H1 (cell line): ENCODE data around the gene MYO9A. TPM values are rescaled to one million over a fixed set of nuclear protein-coding genes. Genes with fewer than 3 reads are reported as not detected.

Experiments used
- CTCF ChIA-PET: fragments of 300-600 bp; sonication (Branson Sonifier 250); formaldehyde crosslinking; loops from one replicate; lab custom pipeline; 2021; ENCODE audit not compliant: partially characterized antibody; lab: Charles Lee
- POLR2A ChIA-PET: fragments of 300-600 bp; sonication (Branson Sonifier 250); formaldehyde crosslinking; loops from one replicate; lab custom pipeline; 2021; ENCODE audit warnings: inconsistent platforms; ENCODE audit not compliant: partially characterized antibody; lab: Charles Lee
- DNase-seq, 2 experiments: peaks; one replicate each; pipeline versions ENCODE4 v3.0.0 to v3.0.0-alpha.2; 2010 to 2022; ENCODE audit warnings: low spot score in 2 of 2, low read depth in 1 of 2, mixed read lengths in 1 of 2
- FAIRE-seq: peaks from 2 replicates; lab custom pipeline; 2011; peaks lifted over from hg19 to GRCh38; lab: Jason Lieb, UNC
- H2AFZ ChIP-seq: 2 replicates; pipeline ENCODE4 v1.8.1; 2012; ENCODE audit warnings: low read length, inconsistent platforms
- H2AK5ac ChIP-seq: 2 replicates; pipeline ENCODE4 v1.6.1; 2013; ENCODE audit warnings: low read depth, low read length
- H2BK120ac ChIP-seq: replicated peaks from 2 replicates; pipeline ENCODE3; 2013; ENCODE audit warnings: low read depth, low read length, inconsistent platforms
- H2BK12ac ChIP-seq: 2 replicates; pipeline ENCODE4 v1.6.1; 2013; ENCODE audit warnings: low read depth, low read length
- H2BK15ac ChIP-seq: 2 replicates; pipeline ENCODE4 v1.6.1; 2013; ENCODE audit warnings: low read length
- H2BK20ac ChIP-seq: 2 replicates; pipeline ENCODE4 v1.6.1; 2013; ENCODE audit warnings: low read length
- H2BK5ac ChIP-seq: 2 replicates; pipeline ENCODE4 v1.6.1; 2013; ENCODE audit warnings: low read depth, low read length
- H3K14ac ChIP-seq: 2 replicates; pipeline ENCODE4 v1.6.1; 2013; ENCODE audit warnings: inconsistent platforms; ENCODE audit not compliant: insufficient read length
- H3K18ac ChIP-seq: 2 replicates; pipeline ENCODE4 v1.6.1; 2013; ENCODE audit warnings: low read length; ENCODE audit errors: extremely low read depth
- H3K23ac ChIP-seq: 2 replicates; pipeline ENCODE4 v1.6.1; 2013; ENCODE audit warnings: inconsistent platforms; ENCODE audit not compliant: insufficient read length
- H3K23me2 ChIP-seq: 2 replicates; pipeline ENCODE4 v1.6.1; 2013; ENCODE audit warnings: low read depth, low read length
- H3K27ac ChIP-seq: 2 replicates; pipeline ENCODE4 v1.6.1; 2011; ENCODE audit warnings: low read depth, low read length, inconsistent platforms
- H3K27me3 ChIP-seq, 4 experiments: replicated peaks in 1 of 4; 1 replicate in 1 of 4; 2 replicates in 3 of 4; pipeline versions ENCODE4 v1.6.1 to v1.8.1; 2011 to 2013; ENCODE audit warnings: low read length in 3 of 4, mild to moderate bottlenecking in 3 of 4, inconsistent platforms in 2 of 4, mixed read lengths in 2 of 4, moderate library complexity in 1 of 4; ENCODE audit not compliant: control insufficient read depth in 3 of 4, insufficient read depth in 3 of 4; ENCODE audit errors: extremely low read depth in 1 of 4
- H3K36me3 ChIP-seq, 4 experiments: 2 replicates each; pipeline versions ENCODE4 v1.6.1 to v1.8.1; 2011 to 2013; ENCODE audit warnings: mild to moderate bottlenecking in 4 of 4, low read length in 3 of 4, moderate library complexity in 2 of 4, control low read depth in 1 of 4, inconsistent platforms in 1 of 4; ENCODE audit not compliant: insufficient read depth in 4 of 4, control insufficient read depth in 2 of 4
- H3K4ac ChIP-seq: replicated peaks from 2 replicates; pipeline ENCODE3; 2013; ENCODE audit warnings: low read length, low read depth, mixed read lengths, inconsistent platforms; ENCODE audit not compliant: insufficient read length
- H3K4me1 ChIP-seq, 4 experiments: replicated peaks in 1 of 4; 1 replicate in 1 of 4; 2 replicates in 3 of 4; pipeline versions ENCODE4 v1.6.1 to v1.8.1; 2011 to 2013; ENCODE audit warnings: low read length in 3 of 4, inconsistent platforms in 2 of 4, mixed read lengths in 1 of 4; ENCODE audit not compliant: insufficient read depth in 4 of 4, control insufficient read depth in 3 of 4
- H3K4me2 ChIP-seq, 2 experiments: 2 replicates each; pipeline versions ENCODE4 v1.6.1 to v1.8.1; 2011 to 2013; ENCODE audit warnings: low read depth in 2 of 2, low read length in 2 of 2, control low read depth in 1 of 2, inconsistent platforms in 1 of 2, mild to moderate bottlenecking in 1 of 2; ENCODE audit not compliant: insufficient read depth in 1 of 2
- H3K4me3 ChIP-seq, 4 experiments: fragments of 200-600, 300-600 bp in 1 of 4; sonication (generic), shearing (Covaris generic), sonication (Bioruptor Twin) in 1 of 4; 2 replicates each; pipeline versions ENCODE4 v1.5.1 to v1.8.1; 2011 to 2016; ENCODE audit warnings: low read length in 4 of 4, low read depth in 3 of 4, control low read depth in 2 of 4, inconsistent platforms in 2 of 4, mild to moderate bottlenecking in 2 of 4, mixed read lengths in 1 of 4, moderate library complexity in 1 of 4; ENCODE audit not compliant: insufficient read depth in 2 of 4; ENCODE audit errors: extremely low read depth in 1 of 4
- H3K56ac ChIP-seq: replicated peaks from 2 replicates; pipeline ENCODE3; 2013; ENCODE audit warnings: low read depth, mild to moderate bottlenecking, mixed read lengths, low read length, inconsistent platforms; ENCODE audit not compliant: insufficient read length
- H3K79me1 ChIP-seq: 2 replicates; pipeline ENCODE4 v1.6.1; 2013; ENCODE audit warnings: low read depth, low read length, control low read depth
- H3K79me2 ChIP-seq, 2 experiments: 2 replicates each; pipeline versions ENCODE4 v1.6.1 to v1.8.1; 2012 to 2013; ENCODE audit warnings: low read length in 2 of 2, mild to moderate bottlenecking in 2 of 2, inconsistent platforms in 1 of 2; ENCODE audit not compliant: insufficient read depth in 2 of 2, control insufficient read depth in 1 of 2
- H3K9ac ChIP-seq, 4 experiments: replicated peaks in 1 of 4; 1 replicate in 1 of 4; 2 replicates in 3 of 4; pipeline versions ENCODE4 v1.6.1 to v1.8.1; 2011 to 2013; ENCODE audit warnings: low read depth in 3 of 4, low read length in 3 of 4, control low read depth in 2 of 4, mild to moderate bottlenecking in 2 of 4, moderate library complexity in 2 of 4, inconsistent platforms in 1 of 4; ENCODE audit errors: extremely low read depth in 1 of 4
- H3K9me3 ChIP-seq, 2 experiments: 2 replicates each; pipeline versions ENCODE4 v1.6.1 to v1.8.1; 2012 to 2013; ENCODE audit warnings: mild to moderate bottlenecking in 2 of 2, moderate library complexity in 2 of 2, control low read depth in 1 of 2, inconsistent platforms in 1 of 2, low read depth in 1 of 2, low read length in 1 of 2, mixed read lengths in 1 of 2; ENCODE audit not compliant: insufficient read depth in 2 of 2
- H4K20me1 ChIP-seq, 2 experiments: replicated peaks in 1 of 2; 2 replicates each; pipeline versions ENCODE3 to v1.8.1; 2011 to 2013; ENCODE audit warnings: inconsistent platforms in 2 of 2, low read length in 2 of 2, mild to moderate bottlenecking in 1 of 2; ENCODE audit not compliant: insufficient read depth in 2 of 2, control insufficient read depth in 1 of 2
- H4K5ac ChIP-seq: 2 replicates; pipeline ENCODE4 v1.6.1; 2013; ENCODE audit warnings: low read length, low read depth, mixed read lengths, inconsistent platforms; ENCODE audit not compliant: insufficient read length
- H4K8ac ChIP-seq: 2 replicates; pipeline ENCODE4 v1.8.0; 2013; ENCODE audit warnings: mild to moderate bottlenecking, moderate library complexity, low read length, inconsistent platforms; ENCODE audit not compliant: insufficient read depth; ENCODE audit errors: extremely low read depth
- H4K91ac ChIP-seq: replicated peaks from 2 replicates; pipeline ENCODE3; 2013; ENCODE audit warnings: low read length, mixed read lengths, inconsistent platforms; ENCODE audit not compliant: insufficient read length
- BRCA1 ChIP-seq: IDR thresholded peaks from 2 replicates; pipeline ENCODE4 v1.6.1; 2012; ENCODE audit warnings: low read depth, low read length, improper control_type of control experiment
- HDAC2 ChIP-seq, 2 experiments: fragments of 300-600 bp in 1 of 2; sonication (generic) in 1 of 2; IDR thresholded peaks; 2 replicates each; pipeline ENCODE4 v1.6.1; 2011 to 2012; ENCODE audit warnings: low read depth in 2 of 2, low read length in 2 of 2, mild to moderate bottlenecking in 2 of 2, moderate library complexity in 2 of 2, borderline replicate concordance in 1 of 2, inconsistent platforms in 1 of 2
- POLR2A ChIP-seq, 2 experiments: IDR thresholded peaks; 1 replicate in 1 of 2; 2 replicates in 1 of 2; pipeline ENCODE4 v1.6.1; 2011; ENCODE audit warnings: low read depth in 2 of 2, low read length in 2 of 2, mild to moderate bottlenecking in 2 of 2; ENCODE audit errors: control extremely low read depth in 1 of 2
- SIRT6 ChIP-seq: IDR thresholded peaks from one replicate; pipeline ENCODE4 v1.7.1; 2012; ENCODE audit warnings: low read length, inconsistent platforms
- SP2 ChIP-seq: IDR thresholded peaks from 2 replicates; pipeline ENCODE4 v1.6.1; 2012; ENCODE audit warnings: mild to moderate bottlenecking, low read length, inconsistent platforms
- SUZ12 ChIP-seq: fragments of 200-600 bp; sonication (generic); IDR thresholded peaks from 2 replicates; pipeline ENCODE4 v1.6.1; 2012; ENCODE audit warnings: mild to moderate bottlenecking, inconsistent platforms, low read length, moderate library complexity, mixed read lengths
- ZNF274 ChIP-seq: IDR thresholded peaks from 2 replicates; pipeline ENCODE4 v1.7.0; 2012; ENCODE audit warnings: low read length, borderline replicate concordance; ENCODE audit errors: extremely low read depth
- WGBS, 2 experiments: shearing (Covaris generic) in 1 of 2; methylation state at CpG; one replicate each; pipeline versions ENCODE4 v1.1.6 to v1.1.7; 2013 to 2015; ENCODE audit warnings: low lambda C conversion rate in 2 of 2, mixed read lengths in 2 of 2, inconsistent platforms in 1 of 2, low coverage in 1 of 2, missing lambda C conversion rate in 1 of 2; ENCODE audit not compliant: insufficient replicate concordance in 2 of 2, insufficient coverage in 1 of 2, insufficient read length in 1 of 2; ENCODE audit errors: extremely low coverage in 1 of 2, missing lambda C conversion rate in 1 of 2; 5-methylcytosine and 5-hydroxymethylcytosine counted together
- polyA plus RNA-seq, 7 experiments: library from polyadenylated mRNA; depleted of rRNA in 3 of 7; stranded (reverse) in 5 of 7; unstranded in 2 of 7; fragments of >200 nt in 5 of 7; fragments of 200-250 nt in 2 of 7; gene quantifications; 1 replicate in 5 of 7; 2 replicates in 1 of 7; 4 replicates in 1 of 7; pipeline versions ENCODE4 v1.2.1 to v1.2.3, GENCODE V29; 2011 to 2013; ENCODE audit warnings: missing spikeins in 2 of 7, mixed read lengths in 2 of 7
- total RNA-seq: library from RNA; stranded (reverse); fragmentation: NEBNext Ultra II Directional; extraction: Animal tissue kit (Norgen Biotek cat#: 25700); gene quantifications from 2 replicates; pipeline ENCODE4 v1.2.1, GENCODE V29; 2021
- TF ChIP-seq, protein P1 (sequence below): IDR thresholded peaks from 2 replicates; pipeline ENCODE4 v1.6.1; 2012; ENCODE audit warnings: low read length, inconsistent platforms

Gene MYO9A
- total and polyA plus RNA-seq, 2 of the 8 experiments (the other 6 are each of a cell fraction or from before 2014, with no cell fraction given) = 3.9 to 26.0 TPM

DNA sequence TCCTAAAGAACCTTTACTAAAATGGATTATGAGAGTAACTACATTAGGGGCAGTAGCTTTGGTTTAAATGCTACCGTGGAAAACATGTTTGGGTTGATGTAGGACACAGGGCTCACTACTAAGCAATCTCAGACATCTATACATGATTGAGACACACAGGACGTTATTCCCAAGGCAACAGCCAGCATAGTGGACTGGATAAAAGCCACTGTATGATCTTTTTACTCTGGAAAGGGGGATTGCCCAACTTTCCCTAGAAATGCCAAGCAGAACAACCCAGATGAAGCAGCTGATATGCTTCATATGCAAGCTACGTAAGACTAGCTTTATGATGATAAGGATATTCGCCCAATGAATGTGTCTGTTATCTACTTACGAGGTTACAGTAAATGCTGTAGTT is 144.6 kb downstream of the MYO9A start:
- H3K23me2 ChIP-seq = no peaks in the 10 kb centered on the region
- ChIA-PET POLR2A (interaction anchor here (1.1 kb wide), 1 partner anchor 8 kb away, joined by 3 read pairs; no protein-coding TSS in a partner anchor), CTCF (interaction anchor here (1.0 kb wide), 1 partner anchor 19 kb away, joined by 3 read pairs; no protein-coding TSS in a partner anchor)
- no peak overlapping the region for H3K27ac ChIP-seq
- 89% methylated on average over 5 of the region's 5 CpGs; no CpG with 5 or more reads in 1 of the 2 experiments for WGBS, 2 experiments
- no peak for DNase-seq
- no peak overlapping the region for H3K4me3 ChIP-seq
- H3K4ac ChIP-seq = no peak overlapping the region
- H2BK20ac ChIP-seq = no peak overlapping the region
- no peak overlapping the region for H4K91ac ChIP-seq
- no peaks in the 10 kb centered on the region for H3K36me3 ChIP-seq
- H3K4me1 ChIP-seq = no peaks in the 10 kb centered on the region
- H3K23ac ChIP-seq = no peak overlapping the region
- no peak overlapping the region for H4K5ac ChIP-seq
- no peaks in the 10 kb centered on the region for H3K79me2 ChIP-seq
- no peak overlapping the region for H2AK5ac ChIP-seq
- no peaks in the 10 kb centered on the region for H3K9me3 ChIP-seq
- H3K14ac ChIP-seq = no peak overlapping the region
- no peak overlapping the region for H2BK15ac ChIP-seq
- H3K79me1 ChIP-seq = no peaks in the 10 kb centered on the region
- no peak overlapping the region for H2BK12ac ChIP-seq
- H3K27me3 ChIP-seq = no peaks in the 10 kb centered on the region
- no peaks in the 10 kb centered on the region for H4K20me1 ChIP-seq
- no peak overlapping the region for H2BK5ac ChIP-seq
- H2BK120ac ChIP-seq = no peak overlapping the region
- H4K8ac ChIP-seq = no peak overlapping the region
- H3K56ac ChIP-seq = no peak overlapping the region
- FAIRE-seq = no peak
- H3K9ac ChIP-seq = no peak overlapping the region
- no peak overlapping the region for H2AFZ ChIP-seq
- no peak overlapping the region for H3K18ac ChIP-seq
- H3K4me2 ChIP-seq = no peak overlapping the region
- no peak for TF ChIP-seq POLR2A (IDR thresholded peaks at IDR 0.05; ENCODE audit: control extremely low read depth in 1 of 2, low read depth in 2 of 2, low read length in 2 of 2)
- no peak for TF ChIP-seq SIRT6
- no peak for TF ChIP-seq BRCA1
- no peak for TF ChIP-seq HDAC2 (IDR thresholded peaks at IDR 0.05; ENCODE audit: borderline replicate concordance in 1 of 2, low read depth in 2 of 2, low read length in 2 of 2)
- TF ChIP-seq ZNF274 = no peak
- TF ChIP-seq SUZ12 = no peak
- no peak for TF ChIP-seq SP2
- TF ChIP-seq, protein P1, sequence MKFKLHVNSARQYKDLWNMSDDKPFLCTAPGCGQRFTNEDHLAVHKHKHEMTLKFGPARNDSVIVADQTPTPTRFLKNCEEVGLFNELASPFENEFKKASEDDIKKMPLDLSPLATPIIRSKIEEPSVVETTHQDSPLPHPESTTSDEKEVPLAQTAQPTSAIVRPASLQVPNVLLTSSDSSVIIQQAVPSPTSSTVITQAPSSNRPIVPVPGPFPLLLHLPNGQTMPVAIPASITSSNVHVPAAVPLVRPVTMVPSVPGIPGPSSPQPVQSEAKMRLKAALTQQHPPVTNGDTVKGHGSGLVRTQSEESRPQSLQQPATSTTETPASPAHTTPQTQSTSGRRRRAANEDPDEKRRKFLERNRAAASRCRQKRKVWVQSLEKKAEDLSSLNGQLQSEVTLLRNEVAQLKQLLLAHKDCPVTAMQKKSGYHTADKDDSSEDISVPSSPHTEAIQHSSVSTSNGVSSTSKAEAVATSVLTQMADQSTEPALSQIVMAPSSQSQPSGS = no peak
